ENCODE measurements around the gene KCNMA1. TPM values are rescaled to one million over a fixed set of nuclear protein-coding genes. Genes with fewer than 3 reads are reported as not detected.

KCNMA1 gene
- total RNA-seq, 1 experiment from 2014 or later, result 20.7 TPM

GRCh38 chr10:77068969-77069368 is 568.6 kb downstream of the KCNMA1 start:
- no TSS peak for BruUV-seq (replicated peaks)
- Mint-ChIP-seq H3K4me3 (ENCODE audit: unreplicated experiment) (no peak overlapping the region), H3K4me1 (ENCODE audit: low read depth, unreplicated experiment) (no peaks in the 10 kb centered on the region), H3K27me3 (ENCODE audit: insufficient read depth, unreplicated experiment) (peaks cover 7% of the 10 kb centered on the region), H3K36me3 (ENCODE audit: insufficient read depth, unreplicated experiment) (peaks cover 6% of the 10 kb centered on the region), H3K9me3 (ENCODE audit: unreplicated experiment) (no peaks in the 10 kb centered on the region), H3K27ac (ENCODE audit: unreplicated experiment) (no peak overlapping the region)
- no peak overlapping the region for H3K4me3 ChIP-seq (ENCODE audit: low read depth, low read length)
- no peaks in the 10 kb centered on the region for H3K9me3 ChIP-seq
- no peak for DNase-seq
- CTCF ChIA-PET, result no interaction called here
- no peaks in the 10 kb centered on the region for H3K36me3 ChIP-seq (ENCODE audit: control insufficient read depth, insufficient read depth, low read length)
- intact Hi-C loops (cut with micrococcal nuclease; ENCODE audit: unreplicated experiment), result no loop called here
- POLR2A ChIA-PET, result no interaction called here
- no peaks in the 10 kb centered on the region for H3K27me3 ChIP-seq (replicated peaks; ENCODE audit: control insufficient read depth, insufficient read depth, low read length)
- no peaks in the 10 kb centered on the region for H3K4me1 ChIP-seq
- no peak for TF ChIP-seq CTCF (IDR thresholded peaks at IDR 0.05; ENCODE audit: insufficient read depth in 1 of 2, low read depth in 1 of 2, low read length in 1 of 2, severe bottlenecking in 1 of 2, unreplicated experiment in 1 of 2)

- no peak for DNase-seq
- H3K27me3 ChIP-seq (replicated peaks; ENCODE audit: control insufficient read depth, insufficient read depth, low read length), result no peaks in the 10 kb centered on the region
- peaks cover 6% of the 10 kb centered on the region for H3K36me3 Mint-ChIP-seq (ENCODE audit: insufficient read depth, unreplicated experiment)
- ChIA-PET CTCF (no interaction called here), POLR2A (no interaction called here)
- intact Hi-C loops (cut with micrococcal nuclease; ENCODE audit: unreplicated experiment), result no loop called here
- no peak for TF ChIP-seq CTCF (IDR thresholded peaks at IDR 0.05; ENCODE audit: insufficient read depth in 1 of 2, low read depth in 1 of 2, low read length in 1 of 2, severe bottlenecking in 1 of 2, unreplicated experiment in 1 of 2)
- no TSS peak for BruUV-seq (replicated peaks)
- H3K9me3 ChIP-seq, result no peaks in the 10 kb centered on the region
- H3K4me3 Mint-ChIP-seq (ENCODE audit: unreplicated experiment), result no peak overlapping the region
- H3K4me1 Mint-ChIP-seq (ENCODE audit: low read depth, unreplicated experiment), result no peaks in the 10 kb centered on the region
- peaks cover 7% of the 10 kb centered on the region for H3K27me3 Mint-ChIP-seq (ENCODE audit: insufficient read depth, unreplicated experiment)
- H3K9me3 Mint-ChIP-seq (ENCODE audit: unreplicated experiment), result no peaks in the 10 kb centered on the region
- H3K4me3 ChIP-seq (ENCODE audit: low read depth, low read length), result no peak overlapping the region
- no peak overlapping the region for H3K27ac Mint-ChIP-seq (ENCODE audit: unreplicated experiment)
- H3K4me1 ChIP-seq, result no peaks in the 10 kb centered on the region
- H3K36me3 ChIP-seq (ENCODE audit: control insufficient read depth, insufficient read depth, low read length), result no peaks in the 10 kb centered on the region
Observed at GRCh38 chr10:77068272-77068671, 569.3 kb downstream of the KCNMA1 start.

- peaks cover 21% of the 10 kb centered on the region for H3K27me3 Mint-ChIP-seq (ENCODE audit: insufficient read depth, unreplicated experiment)
- peaks cover 6% of the 10 kb centered on the region for H3K36me3 Mint-ChIP-seq (ENCODE audit: insufficient read depth, unreplicated experiment)
- no peaks in the 10 kb centered on the region for H3K9me3 ChIP-seq
- intact Hi-C loops (cut with micrococcal nuclease; ENCODE audit: unreplicated experiment), result no loop called here
- no peak for DNase-seq
- TF ChIP-seq CTCF (IDR thresholded peaks at IDR 0.05; ENCODE audit: insufficient read depth in 1 of 2, low read depth in 1 of 2, low read length in 1 of 2, severe bottlenecking in 1 of 2, unreplicated experiment in 1 of 2), result no peak
- no TSS peak for BruUV-seq (replicated peaks)
- ChIA-PET POLR2A (no interaction called here), CTCF (no interaction called here)
- no peaks in the 10 kb centered on the region for H3K4me1 ChIP-seq
- no peak overlapping the region for H3K27ac Mint-ChIP-seq (ENCODE audit: unreplicated experiment)
- H3K27me3 ChIP-seq (replicated peaks; ENCODE audit: control insufficient read depth, insufficient read depth, low read length), result no peaks in the 10 kb centered on the region
- H3K9me3 Mint-ChIP-seq (ENCODE audit: unreplicated experiment), result no peaks in the 10 kb centered on the region
- H3K4me3 ChIP-seq (ENCODE audit: low read depth, low read length), result no peak overlapping the region
- H3K4me3 Mint-ChIP-seq (ENCODE audit: unreplicated experiment), result no peak overlapping the region
- no peaks in the 10 kb centered on the region for H3K36me3 ChIP-seq (ENCODE audit: control insufficient read depth, insufficient read depth, low read length)
- H3K4me1 Mint-ChIP-seq (ENCODE audit: low read depth, unreplicated experiment), result no peaks in the 10 kb centered on the region
Observed at GRCh38 chr10:77062381-77062780, 575.2 kb downstream of the KCNMA1 start.
